CD14-positive monocyte (primary cell): ENCODE results near the gene GPR17. TPM values are rescaled to one million over a fixed set of nuclear protein-coding genes. Genes with fewer than 3 reads are reported as not detected.

Experiments used
- DNase-seq, 3 donors: peaks; one replicate each; pipeline ENCODE4 v3.0.0-alpha.2; 2011 to 2022
- H2AFZ ChIP-seq: 2 replicates; pipeline ENCODE4 v1.6.0; 2012; ENCODE audit warnings: mild to moderate bottlenecking, low read depth, low read length, inconsistent platforms; ENCODE audit not compliant: insufficient read depth, poor library complexity, severe bottlenecking
- H3K27ac ChIP-seq, 2 donors: 1 replicate in 1 of 2; 2 replicates in 1 of 2; pipeline ENCODE4 v1.5.1; 2012 to 2013; ENCODE audit warnings: low read length in 2 of 2, control low read depth in 1 of 2, inconsistent platforms in 1 of 2, low read depth in 1 of 2, mild to moderate bottlenecking in 1 of 2
- H3K27me3 ChIP-seq, 2 donors: one replicate each; pipeline versions ENCODE4 v1.6.0 to v1.6.1; 2011 to 2013; ENCODE audit warnings: low read length in 2 of 2; ENCODE audit not compliant: control insufficient read depth in 2 of 2, insufficient read depth in 2 of 2
- H3K36me3 ChIP-seq, 2 donors: replicated peaks in 1 of 2; 1 replicate in 1 of 2; 2 replicates in 1 of 2; pipeline versions ENCODE4 v1.5.1 to v1.6.1; 2012 to 2013; ENCODE audit warnings: low read length in 2 of 2, control low read depth in 1 of 2, inconsistent platforms in 1 of 2, mild to moderate bottlenecking in 1 of 2; ENCODE audit not compliant: insufficient read depth in 2 of 2, control insufficient read depth in 1 of 2
- H3K4me1 ChIP-seq, 2 donors: 1 replicate in 1 of 2; 2 replicates in 1 of 2; pipeline versions ENCODE4 v1.5.1 to v1.6.1; 2012 to 2013; ENCODE audit warnings: low read length in 2 of 2, control low read depth in 1 of 2, inconsistent platforms in 1 of 2, mild to moderate bottlenecking in 1 of 2, moderate library complexity in 1 of 2; ENCODE audit not compliant: insufficient read depth in 2 of 2, control insufficient read depth in 1 of 2
- H3K4me2 ChIP-seq: replicated peaks from 2 replicates; pipeline ENCODE3; 2012; ENCODE audit warnings: low read length, moderate library complexity, mild to moderate bottlenecking; ENCODE audit not compliant: poor library complexity, severe bottlenecking; ENCODE audit errors: extremely low read depth
- H3K4me3 ChIP-seq, 3 experiments: fragments of 200-600 bp in 1 of 3; sonication (generic) in 1 of 3; replicated peaks in 1 of 3; 1 replicate in 2 of 3; 2 replicates in 1 of 3; pipeline ENCODE4 v1.5.1; 2011 to 2013; ENCODE audit warnings: low read length in 3 of 3, mild to moderate bottlenecking in 3 of 3, control low read depth in 2 of 3, low read depth in 2 of 3, inconsistent platforms in 1 of 3, moderate library complexity in 1 of 3
- H3K79me2 ChIP-seq: 2 replicates; pipeline ENCODE4 v1.6.0; 2012; ENCODE audit warnings: mild to moderate bottlenecking, control low read depth, inconsistent platforms, low read length, moderate library complexity; ENCODE audit not compliant: insufficient read depth
- H3K9ac ChIP-seq: 2 replicates; pipeline ENCODE4 v1.6.0; 2017; ENCODE audit warnings: low read length, mild to moderate bottlenecking; ENCODE audit not compliant: insufficient read depth, poor library complexity, severe bottlenecking
- H3K9me3 ChIP-seq, 2 donors: replicated peaks in 1 of 2; 1 replicate in 1 of 2; 2 replicates in 1 of 2; pipeline versions ENCODE4 v1.5.1 to v1.6.1; 2012 to 2013; ENCODE audit warnings: low read length in 2 of 2, control low read depth in 1 of 2; ENCODE audit not compliant: control insufficient read depth in 1 of 2, insufficient read depth in 1 of 2
- H4K20me1 ChIP-seq: 2 replicates; pipeline ENCODE4 v1.6.0; 2012; ENCODE audit warnings: mild to moderate bottlenecking, low read length, control low read depth, moderate library complexity; ENCODE audit not compliant: insufficient read depth
- H3K27ac Mint-ChIP-seq, 7 donors: one replicate each; pipeline ENCODE4 v1.8.0; 2020; ENCODE audit warnings: mild to moderate bottlenecking in 7 of 7, mixed read lengths in 7 of 7, moderate library complexity in 6 of 7, inconsistent platforms in 2 of 7
- H3K27me3 Mint-ChIP-seq, 3 donors: one replicate each; pipeline ENCODE4 v1.8.0; 2021 to 2022; ENCODE audit warnings: low read depth in 3 of 3, mild to moderate bottlenecking in 3 of 3, mixed read lengths in 3 of 3, moderate library complexity in 3 of 3, inconsistent platforms in 1 of 3
- H3K36me3 Mint-ChIP-seq, 2 donors: one replicate each; pipeline ENCODE4 v1.8.0; 2020; ENCODE audit warnings: mixed read lengths in 2 of 2, inconsistent platforms in 1 of 2, mild to moderate bottlenecking in 1 of 2
- H3K4me1 Mint-ChIP-seq: one replicate; pipeline ENCODE4 v1.8.0; 2020; ENCODE audit warnings: mild to moderate bottlenecking, mixed read lengths
- H3K4me3 Mint-ChIP-seq, 2 donors: one replicate each; pipeline ENCODE4 v1.8.0; 2020; ENCODE audit warnings: mild to moderate bottlenecking in 2 of 2, mixed read lengths in 2 of 2, moderate library complexity in 1 of 2
- H3K9me3 Mint-ChIP-seq, 7 donors: one replicate each; pipeline ENCODE4 v1.8.0; 2020 to 2022; ENCODE audit warnings: mixed read lengths in 7 of 7, mild to moderate bottlenecking in 6 of 7, moderate library complexity in 6 of 7, inconsistent platforms in 2 of 7
- WGBS: methylation state at CpG from one replicate; pipeline ENCODE4 v1.1.5; 2013; ENCODE audit warnings: missing lambda C conversion rate; ENCODE audit not compliant: insufficient coverage; 5-methylcytosine and 5-hydroxymethylcytosine counted together
- intact Hi-C, 2 donors: fragments of 100-400 bp; cut with micrococcal nuclease; formaldehyde crosslinking; loops; one replicate each; pipeline versions ENCODE4 v1.15.0 to v1.15.1; 2023
- polyA plus RNA-seq, 3 donors: library from polyadenylated mRNA; depleted of rRNA in 1 of 3; unstranded in 2 of 3; stranded (reverse) in 1 of 3; fragments of 300-500 nt in 2 of 3; fragments of >200 nt in 1 of 3; fragmentation: Illumina TruSeq in 2 of 3; gene quantifications; 1 replicate in 2 of 3; 2 replicates in 1 of 3; pipeline ENCODE4 v1.2.3, GENCODE V29; 2012 to 2021
- TF ChIP-seq, protein P1 (sequence below): fragments of 200-600 bp; IDR thresholded peaks from one replicate; pipeline ENCODE4 v1.8.0; 2022; ENCODE audit warnings: antibody characterized with exemption, mild to moderate bottlenecking

Gene GPR17
- polyA plus RNA-seq, 3 donors: 0.07 TPM; not detected in 2

DNA sequence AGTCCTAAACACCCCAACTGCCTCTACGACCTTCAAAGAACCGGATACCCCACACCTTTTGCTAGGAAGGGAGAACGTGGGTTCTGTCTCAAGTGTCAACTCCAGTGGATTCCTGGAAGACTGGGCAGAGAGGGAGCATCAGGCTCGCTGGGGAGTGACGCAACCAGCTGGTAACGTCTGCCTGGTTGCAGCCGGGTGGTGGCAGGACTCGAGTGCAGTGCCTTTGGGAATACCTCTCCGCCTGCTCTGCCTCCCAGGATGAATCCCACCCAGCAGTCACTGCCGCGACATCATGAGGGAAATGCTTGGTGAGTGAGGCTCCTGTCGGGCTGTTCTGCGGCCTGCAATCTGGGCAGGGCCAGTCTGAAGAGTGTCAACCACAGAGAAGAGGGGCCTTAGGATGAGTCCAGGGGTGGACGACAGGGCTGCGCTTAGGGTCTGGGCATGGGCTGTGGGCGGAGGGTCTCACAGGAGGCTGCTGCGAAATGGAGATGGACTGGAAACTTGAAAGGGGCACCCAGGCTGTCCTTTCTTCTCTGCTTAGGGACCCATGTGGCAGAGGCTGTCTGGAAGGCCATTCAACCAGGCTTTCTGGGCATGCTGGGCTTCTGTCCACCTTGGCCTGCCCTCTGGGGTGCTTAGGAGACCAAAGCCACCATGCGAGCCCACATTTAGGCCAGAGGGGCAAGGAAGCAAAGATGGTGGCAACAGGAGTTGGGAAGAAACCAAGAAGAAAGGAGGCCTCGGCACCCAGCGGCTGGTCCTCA, 12.9 kb downstream of the GPR17 start:
- peaks cover 8% of the 10 kb centered on the region for H3K4me1 Mint-ChIP-seq
- DNase-seq: no peak
- peaks cover 0 to 3% of the 10 kb centered on the region in 2 donors for H3K36me3 Mint-ChIP-seq
- TF ChIP-seq, protein P1, sequence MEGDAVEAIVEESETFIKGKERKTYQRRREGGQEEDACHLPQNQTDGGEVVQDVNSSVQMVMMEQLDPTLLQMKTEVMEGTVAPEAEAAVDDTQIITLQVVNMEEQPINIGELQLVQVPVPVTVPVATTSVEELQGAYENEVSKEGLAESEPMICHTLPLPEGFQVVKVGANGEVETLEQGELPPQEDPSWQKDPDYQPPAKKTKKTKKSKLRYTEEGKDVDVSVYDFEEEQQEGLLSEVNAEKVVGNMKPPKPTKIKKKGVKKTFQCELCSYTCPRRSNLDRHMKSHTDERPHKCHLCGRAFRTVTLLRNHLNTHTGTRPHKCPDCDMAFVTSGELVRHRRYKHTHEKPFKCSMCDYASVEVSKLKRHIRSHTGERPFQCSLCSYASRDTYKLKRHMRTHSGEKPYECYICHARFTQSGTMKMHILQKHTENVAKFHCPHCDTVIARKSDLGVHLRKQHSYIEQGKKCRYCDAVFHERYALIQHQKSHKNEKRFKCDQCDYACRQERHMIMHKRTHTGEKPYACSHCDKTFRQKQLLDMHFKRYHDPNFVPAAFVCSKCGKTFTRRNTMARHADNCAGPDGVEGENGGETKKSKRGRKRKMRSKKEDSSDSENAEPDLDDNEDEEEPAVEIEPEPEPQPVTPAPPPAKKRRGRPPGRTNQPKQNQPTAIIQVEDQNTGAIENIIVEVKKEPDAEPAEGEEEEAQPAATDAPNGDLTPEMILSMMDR: no peak
- no peak overlapping the region for H3K9ac ChIP-seq
- H3K9me3 ChIP-seq: peaks cover 0 to 7% of the 10 kb centered on the region in 2 donors
- no peaks in the 10 kb centered on the region for H4K20me1 ChIP-seq
- H3K79me2 ChIP-seq: no peaks in the 10 kb centered on the region
- H3K27me3 Mint-ChIP-seq: peaks cover 16 to 17% (median 16%) of the 10 kb centered on the region in 3 donors
- peaks cover 0 to 9% (median 5%) of the 10 kb centered on the region in 7 donors for H3K9me3 Mint-ChIP-seq
- no peak overlapping the region for H3K4me2 ChIP-seq
- no peak overlapping the region for H3K27ac Mint-ChIP-seq
- no peaks in the 10 kb centered on the region for H3K36me3 ChIP-seq
- H3K27ac ChIP-seq: no peak overlapping the region
- intact Hi-C loops: no loop called here
- no peak overlapping the region for H3K4me3 Mint-ChIP-seq
- no peak overlapping the region for H2AFZ ChIP-seq
- no peak overlapping the region for H3K4me3 ChIP-seq
- 80% methylated on average over 17 of the region's 20 CpGs for WGBS
- peaks cover 8 to 16% of the 10 kb centered on the region in 2 donors for H3K27me3 ChIP-seq
- no peaks in the 10 kb centered on the region for H3K4me1 ChIP-seq

DNA sequence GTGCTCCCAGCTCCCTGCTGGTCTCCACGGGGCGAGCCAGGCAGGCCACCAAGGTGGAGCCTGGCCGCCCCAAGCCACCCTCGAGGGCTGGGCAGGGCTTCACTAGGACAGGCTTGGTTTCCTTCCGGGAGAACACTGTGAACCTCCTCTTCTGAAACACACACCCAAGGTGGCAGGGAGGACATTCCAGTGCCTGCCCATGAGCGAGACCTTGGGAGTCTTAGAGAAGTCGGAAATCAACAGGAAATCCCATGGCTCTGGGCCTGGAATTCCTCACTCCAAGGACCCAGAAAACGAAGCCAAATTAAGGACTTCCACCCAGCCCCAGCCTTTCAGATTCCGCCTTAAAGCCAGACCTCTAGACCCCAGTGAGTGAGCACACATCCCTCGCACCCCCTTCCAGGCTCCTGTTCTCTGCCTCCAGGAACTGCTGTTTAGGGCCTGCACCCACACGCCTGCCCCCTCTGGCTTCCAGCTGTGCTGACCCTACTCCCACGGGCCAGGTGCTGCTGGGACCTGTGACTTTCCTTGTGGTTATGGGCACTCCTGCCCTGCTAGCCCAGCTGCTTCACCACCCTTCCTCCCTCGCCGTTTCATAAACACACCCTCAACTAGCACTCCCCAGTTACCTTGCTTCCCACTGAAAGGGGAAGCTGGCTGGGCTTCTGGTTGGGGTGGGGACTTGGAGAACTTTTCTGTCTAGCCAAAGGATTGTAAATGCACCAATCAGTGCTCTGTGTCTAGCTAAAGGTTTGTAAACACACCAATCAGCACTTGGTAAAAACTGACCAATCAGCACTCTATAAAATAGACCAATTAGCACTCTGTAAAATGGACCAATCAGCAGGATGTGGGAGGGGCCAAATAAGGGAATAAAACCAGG, 13.7 kb downstream of the GPR17 start:
- Mint-ChIP-seq H3K27ac (no peak overlapping the region), H3K36me3 (peaks cover 0 to 3% of the 10 kb centered on the region in 2 donors), H3K4me1 (peaks cover 9% of the 10 kb centered on the region), H3K4me3 (no peak overlapping the region), H3K27me3 (peaks cover 21 to 26% (median 22%) of the 10 kb centered on the region in 3 donors), H3K9me3 (peaks cover 0 to 11% (median 5%) of the 10 kb centered on the region in 7 donors)
- Histone ChIP-seq H4K20me1 (no peaks in the 10 kb centered on the region), H3K4me3 (no peak overlapping the region), H3K27me3 (peaks cover 10 to 24% of the 10 kb centered on the region in 2 donors), H3K9ac (no peak overlapping the region), H2AFZ (peak overlapping the region; percentile 46), H3K79me2 (no peaks in the 10 kb centered on the region), H3K4me2 (no peak overlapping the region), H3K4me1 (no peaks in the 10 kb centered on the region), H3K36me3 (no peaks in the 10 kb centered on the region), H3K9me3 (peaks cover under 1 to 7% of the 10 kb centered on the region in 2 donors), H3K27ac (no peak overlapping the region)
- TF ChIP-seq, protein P1: no peak
- DNase-seq: no peak
- 74% methylated on average over 10 of the region's 14 CpGs for WGBS
- intact Hi-C loops: no loop called here
